ENCODE measurements around the gene GPR27.

GPR27 gene

GRCh38 chr3:71754610-71755253 is 1.1 kb downstream of the GPR27 start:
- H3K4me3 ChIP-seq (ENCODE audit: low read depth, low read length), result no peak overlapping the region
- TF ChIP-seq CTCF (IDR thresholded peaks at IDR 0.05; ENCODE audit: insufficient read depth, low read depth, low read length, missing control alignments), result no peak
- DNase-seq (ENCODE audit: low read depth), result no peak

- no peak overlapping the region for H3K4me3 ChIP-seq (ENCODE audit: low read depth, low read length)
- DNase-seq (ENCODE audit: low read depth), result no peak
- no peak for TF ChIP-seq CTCF (IDR thresholded peaks at IDR 0.05; ENCODE audit: insufficient read depth, low read depth, low read length, missing control alignments)
Measured at GRCh38 chr3:71758091-71758490, 4.4 kb downstream of the GPR27 start.

GRCh38 chr3:71759401-71759800 is 5.7 kb downstream of the GPR27 start:
- H3K4me3 ChIP-seq (ENCODE audit: low read depth, low read length), result no peak overlapping the region
- DNase-seq (ENCODE audit: low read depth), result no peak
- TF ChIP-seq CTCF (IDR thresholded peaks at IDR 0.05; ENCODE audit: insufficient read depth, low read depth, low read length, missing control alignments), result no peak

- TF ChIP-seq CTCF (IDR thresholded peaks at IDR 0.05; ENCODE audit: insufficient read depth, low read depth, low read length, missing control alignments), result no peak
- DNase-seq (ENCODE audit: low read depth), result no peak
Measured at GRCh38 chr3:71760140-71760539, 6.5 kb downstream of the GPR27 start.

GRCh38 chr3:71763426-71763825 is 9.8 kb downstream of the GPR27 start:
- TF ChIP-seq CTCF (IDR thresholded peaks at IDR 0.05; ENCODE audit: insufficient read depth, low read depth, low read length, missing control alignments), result no peak
- DNase-seq (ENCODE audit: low read depth), result no peak
- H3K4me3 ChIP-seq (ENCODE audit: low read depth, low read length), result no peak overlapping the region

More at GRCh38 chr3:71760140-71760539, 6.5 kb downstream of the GPR27 start:
- H3K4me3 ChIP-seq (ENCODE audit: low read depth, low read length), result no peak overlapping the region

DNA sequence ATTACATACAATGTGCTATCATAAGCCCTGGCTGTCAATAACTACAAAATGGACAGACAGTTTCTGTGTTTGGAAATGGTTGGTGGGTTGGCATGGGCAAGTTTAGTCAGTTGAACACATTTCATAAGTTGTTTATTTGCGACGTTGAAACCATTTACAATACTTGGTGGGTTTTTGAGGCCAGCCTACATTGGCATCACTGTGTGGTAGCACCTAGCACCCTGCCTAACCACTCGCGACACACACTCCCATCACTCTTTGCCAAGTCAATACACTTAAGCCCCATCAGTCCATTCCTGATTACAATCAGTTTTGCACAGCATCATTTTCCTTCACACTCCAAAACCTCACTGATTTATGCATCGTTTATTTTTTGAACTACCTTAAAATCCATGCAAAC is 17.5 kb downstream of the GPR27 start:
- H3K4me3 ChIP-seq (ENCODE audit: low read depth, low read length), result no peak overlapping the region
- TF ChIP-seq CTCF (IDR thresholded peaks at IDR 0.05; ENCODE audit: insufficient read depth, low read depth, low read length, missing control alignments), result no peak
- DNase-seq (ENCODE audit: low read depth), result no peak

- no peak overlapping the region for H3K4me3 ChIP-seq (ENCODE audit: low read depth, low read length)
- TF ChIP-seq CTCF (IDR thresholded peaks at IDR 0.05; ENCODE audit: insufficient read depth, low read depth, low read length, missing control alignments), result no peak
- DNase-seq (ENCODE audit: low read depth), result no peak
Measured at GRCh38 chr3:71771884-71772283, 18.2 kb downstream of the GPR27 start.

All from GM12865 (cell line).